ENCODE results near the gene EIF5.

Gene EIF5

GRCh38 chr14:103329401-103330347 is 4.4 kb upstream of the EIF5 start:
- Histone ChIP-seq H3K27me3 (ENCODE audit: control insufficient read depth, insufficient read depth, low read length) (no peaks in the 10 kb centered on the region), H3K9ac (ENCODE audit: low read depth, low read length) (no peak overlapping the region), H3K9me3 (ENCODE audit: control insufficient read depth, insufficient read depth, low read length) (no peaks in the 10 kb centered on the region), H3K4me1 (ENCODE audit: control insufficient read depth, insufficient read depth, low read length) (peaks cover 11% of the 10 kb centered on the region), H3K4me3 (ENCODE audit: low read depth, low read length) (no peak overlapping the region), H3K36me3 (ENCODE audit: control insufficient read depth, insufficient read depth, low read length) (no peaks in the 10 kb centered on the region)

GRCh38 chr14:103330536-103330935 is 3.5 kb upstream of the EIF5 start:
- Histone ChIP-seq H3K36me3 (ENCODE audit: control insufficient read depth, insufficient read depth, low read length) (peaks cover 4% of the 10 kb centered on the region), H3K27me3 (ENCODE audit: control insufficient read depth, insufficient read depth, low read length) (no peaks in the 10 kb centered on the region), H3K9ac (ENCODE audit: low read depth, low read length) (no peak overlapping the region), H3K4me3 (ENCODE audit: low read depth, low read length) (no peak overlapping the region), H3K4me1 (ENCODE audit: control insufficient read depth, insufficient read depth, low read length) (peaks cover 11% of the 10 kb centered on the region), H3K9me3 (ENCODE audit: control insufficient read depth, insufficient read depth, low read length) (no peaks in the 10 kb centered on the region)

GRCh38 chr14:103332143-103332919 is 1.7 kb upstream of the EIF5 start:
- H3K9me3 ChIP-seq (ENCODE audit: control insufficient read depth, insufficient read depth, low read length), result no peaks in the 10 kb centered on the region
- H3K27me3 ChIP-seq (ENCODE audit: control insufficient read depth, insufficient read depth, low read length), result no peaks in the 10 kb centered on the region
- peaks cover 15% of the 10 kb centered on the region for H3K4me1 ChIP-seq (ENCODE audit: control insufficient read depth, insufficient read depth, low read length)
- peaks cover 16% of the 10 kb centered on the region for H3K36me3 ChIP-seq (ENCODE audit: control insufficient read depth, insufficient read depth, low read length)
- peak overlapping the region; percentile 95 for H3K4me3 ChIP-seq (ENCODE audit: low read depth, low read length)
- H3K9ac ChIP-seq (ENCODE audit: low read depth, low read length), result peak overlapping the region; percentile 95

GRCh38 chr14:103334644-103335622 is 896 bp downstream of the EIF5 start:
- peak overlapping the region; percentile 84 for H3K9ac ChIP-seq (ENCODE audit: low read depth, low read length)
- peak overlapping the region; percentile 89 for H3K4me3 ChIP-seq (ENCODE audit: low read depth, low read length)
- H3K4me1 ChIP-seq (ENCODE audit: control insufficient read depth, insufficient read depth, low read length), result peaks cover 12% of the 10 kb centered on the region
- peaks cover 41% of the 10 kb centered on the region for H3K36me3 ChIP-seq (ENCODE audit: control insufficient read depth, insufficient read depth, low read length)
- no peaks in the 10 kb centered on the region for H3K27me3 ChIP-seq (ENCODE audit: control insufficient read depth, insufficient read depth, low read length)
- no peaks in the 10 kb centered on the region for H3K9me3 ChIP-seq (ENCODE audit: control insufficient read depth, insufficient read depth, low read length)

DNA sequence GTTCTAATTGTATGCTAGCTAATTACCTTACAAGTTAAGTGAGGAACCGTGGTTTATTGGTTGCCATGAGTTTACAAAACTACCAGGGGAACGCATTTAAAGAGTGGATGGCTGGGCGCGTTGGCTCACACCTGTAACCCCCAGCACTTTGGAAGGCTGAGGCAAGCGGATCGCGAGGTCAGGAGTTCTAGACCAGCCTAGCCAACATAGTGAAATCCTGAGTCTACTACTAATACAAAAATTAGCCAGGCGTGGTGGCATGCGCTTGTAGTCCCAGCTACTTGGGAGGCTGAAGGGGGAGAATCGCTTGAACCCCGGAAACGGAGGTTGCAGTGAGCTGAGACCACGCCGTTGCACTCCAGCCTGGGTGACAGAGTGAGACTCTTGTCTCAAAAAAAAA is 2.2 kb downstream of the EIF5 start:
- Histone ChIP-seq H3K27me3 (ENCODE audit: control insufficient read depth, insufficient read depth, low read length) (no peaks in the 10 kb centered on the region), H3K9me3 (ENCODE audit: control insufficient read depth, insufficient read depth, low read length) (no peaks in the 10 kb centered on the region), H3K9ac (ENCODE audit: low read depth, low read length) (no peak overlapping the region), H3K4me1 (ENCODE audit: control insufficient read depth, insufficient read depth, low read length) (peaks cover 8% of the 10 kb centered on the region), H3K36me3 (ENCODE audit: control insufficient read depth, insufficient read depth, low read length) (peaks cover 53% of the 10 kb centered on the region), H3K4me3 (ENCODE audit: low read depth, low read length) (no peak overlapping the region)

GRCh38 chr14:103337794-103338193 is 3.8 kb downstream of the EIF5 start:
- Histone ChIP-seq H3K36me3 (ENCODE audit: control insufficient read depth, insufficient read depth, low read length) (peaks cover 61% of the 10 kb centered on the region), H3K9ac (ENCODE audit: low read depth, low read length) (no peak overlapping the region), H3K4me1 (ENCODE audit: control insufficient read depth, insufficient read depth, low read length) (peaks cover 3% of the 10 kb centered on the region), H3K4me3 (ENCODE audit: low read depth, low read length) (no peak overlapping the region), H3K27me3 (ENCODE audit: control insufficient read depth, insufficient read depth, low read length) (no peaks in the 10 kb centered on the region), H3K9me3 (ENCODE audit: control insufficient read depth, insufficient read depth, low read length) (no peaks in the 10 kb centered on the region)

GRCh38 chr14:103339561-103339960 is 5.5 kb downstream of the EIF5 start:
- no peaks in the 10 kb centered on the region for H3K9me3 ChIP-seq (ENCODE audit: control insufficient read depth, insufficient read depth, low read length)
- H3K4me3 ChIP-seq (ENCODE audit: low read depth, low read length), result no peak overlapping the region
- no peak overlapping the region for H3K9ac ChIP-seq (ENCODE audit: low read depth, low read length)
- peaks cover 3% of the 10 kb centered on the region for H3K4me1 ChIP-seq (ENCODE audit: control insufficient read depth, insufficient read depth, low read length)
- H3K36me3 ChIP-seq (ENCODE audit: control insufficient read depth, insufficient read depth, low read length), result peaks cover 76% of the 10 kb centered on the region
- no peaks in the 10 kb centered on the region for H3K27me3 ChIP-seq (ENCODE audit: control insufficient read depth, insufficient read depth, low read length)

GRCh38 chr14:103340480-103341212 is 6.6 kb downstream of the EIF5 start:
- Histone ChIP-seq H3K27me3 (ENCODE audit: control insufficient read depth, insufficient read depth, low read length) (no peaks in the 10 kb centered on the region), H3K9ac (ENCODE audit: low read depth, low read length) (no peak overlapping the region), H3K9me3 (ENCODE audit: control insufficient read depth, insufficient read depth, low read length) (no peaks in the 10 kb centered on the region), H3K4me3 (ENCODE audit: low read depth, low read length) (no peak overlapping the region), H3K4me1 (ENCODE audit: control insufficient read depth, insufficient read depth, low read length) (peaks cover 3% of the 10 kb centered on the region), H3K36me3 (ENCODE audit: control insufficient read depth, insufficient read depth, low read length) (peaks cover 72% of the 10 kb centered on the region)

GRCh38 chr14:103341250-103342129 is 7.5 kb downstream of the EIF5 start:
- Histone ChIP-seq H3K4me1 (ENCODE audit: control insufficient read depth, insufficient read depth, low read length) (no peaks in the 10 kb centered on the region), H3K9ac (ENCODE audit: low read depth, low read length) (no peak overlapping the region), H3K4me3 (ENCODE audit: low read depth, low read length) (no peak overlapping the region), H3K9me3 (ENCODE audit: control insufficient read depth, insufficient read depth, low read length) (no peaks in the 10 kb centered on the region), H3K36me3 (ENCODE audit: control insufficient read depth, insufficient read depth, low read length) (peaks cover 64% of the 10 kb centered on the region), H3K27me3 (ENCODE audit: control insufficient read depth, insufficient read depth, low read length) (no peaks in the 10 kb centered on the region)

- peaks cover 52% of the 10 kb centered on the region for H3K36me3 ChIP-seq (ENCODE audit: control insufficient read depth, insufficient read depth, low read length)
- H3K9me3 ChIP-seq (ENCODE audit: control insufficient read depth, insufficient read depth, low read length), result no peaks in the 10 kb centered on the region
- peaks cover 4% of the 10 kb centered on the region for H3K4me1 ChIP-seq (ENCODE audit: control insufficient read depth, insufficient read depth, low read length)
- H3K4me3 ChIP-seq (ENCODE audit: low read depth, low read length), result no peak overlapping the region
- H3K27me3 ChIP-seq (ENCODE audit: control insufficient read depth, insufficient read depth, low read length), result no peaks in the 10 kb centered on the region
- H3K9ac ChIP-seq (ENCODE audit: low read depth, low read length), result no peak overlapping the region
These were observed 9.3 kb downstream of the EIF5 start for GRCh38 chr14:103343164-103343879.

All from iPS-15b (cell line).